Measurements from ENCODE around the gene TENM4. TPM values are rescaled to one million over a fixed set of nuclear protein-coding genes. Genes with fewer than 3 reads are reported as not detected.

The TENM4 gene
- polyA plus RNA-seq, 1 experiment: 0.39 TPM

- H3K36me3 ChIP-seq (ENCODE audit: control insufficient read depth, insufficient read depth, low read length): no peaks in the 10 kb centered on the region
- TF ChIP-seq, protein P1, sequence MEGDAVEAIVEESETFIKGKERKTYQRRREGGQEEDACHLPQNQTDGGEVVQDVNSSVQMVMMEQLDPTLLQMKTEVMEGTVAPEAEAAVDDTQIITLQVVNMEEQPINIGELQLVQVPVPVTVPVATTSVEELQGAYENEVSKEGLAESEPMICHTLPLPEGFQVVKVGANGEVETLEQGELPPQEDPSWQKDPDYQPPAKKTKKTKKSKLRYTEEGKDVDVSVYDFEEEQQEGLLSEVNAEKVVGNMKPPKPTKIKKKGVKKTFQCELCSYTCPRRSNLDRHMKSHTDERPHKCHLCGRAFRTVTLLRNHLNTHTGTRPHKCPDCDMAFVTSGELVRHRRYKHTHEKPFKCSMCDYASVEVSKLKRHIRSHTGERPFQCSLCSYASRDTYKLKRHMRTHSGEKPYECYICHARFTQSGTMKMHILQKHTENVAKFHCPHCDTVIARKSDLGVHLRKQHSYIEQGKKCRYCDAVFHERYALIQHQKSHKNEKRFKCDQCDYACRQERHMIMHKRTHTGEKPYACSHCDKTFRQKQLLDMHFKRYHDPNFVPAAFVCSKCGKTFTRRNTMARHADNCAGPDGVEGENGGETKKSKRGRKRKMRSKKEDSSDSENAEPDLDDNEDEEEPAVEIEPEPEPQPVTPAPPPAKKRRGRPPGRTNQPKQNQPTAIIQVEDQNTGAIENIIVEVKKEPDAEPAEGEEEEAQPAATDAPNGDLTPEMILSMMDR (IDR thresholded peaks at IDR 0.05; ENCODE audit: insufficient read depth, low read depth, low read length): no peak
- no peak overlapping the region for H3K4me3 ChIP-seq (ENCODE audit: low read depth, low read length)
- ChIA-PET POLR2A (no interaction called here), CTCF (interaction anchor here (3.3 kb wide), 1 partner anchor 9 kb away, joined by 20 read pairs; no protein-coding TSS in a partner anchor)
- no peak for DNase-seq (ENCODE audit: low read depth)
- no peaks in the 10 kb centered on the region for H3K27me3 ChIP-seq (ENCODE audit: control insufficient read depth, insufficient read depth, low read length)
These were observed 651.5 kb downstream of the TENM4 start for GRCh38 chr11:78789375-78789774.

DNA sequence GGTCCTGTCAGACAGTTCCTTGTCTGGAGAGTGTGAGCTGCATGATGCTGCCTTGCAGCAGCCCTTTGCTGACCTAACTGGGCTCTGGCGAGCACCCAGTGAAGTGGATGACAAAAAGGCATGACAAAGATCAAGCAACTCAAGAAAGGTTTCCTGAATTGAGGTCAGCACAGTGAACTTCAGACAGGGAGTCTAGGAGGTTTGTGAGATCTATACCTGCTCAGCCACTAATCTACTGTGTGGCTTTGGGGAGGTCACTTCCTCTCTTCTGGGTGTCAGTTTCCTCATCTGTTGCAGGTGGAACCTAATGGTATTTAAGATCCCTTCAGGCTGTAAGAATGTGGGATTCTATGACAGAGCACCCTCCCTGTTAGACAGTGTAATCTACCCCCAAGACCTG, 652.3 kb downstream of the TENM4 start:
- POLR2A ChIA-PET: no interaction called here
- TF ChIP-seq, protein P1 (IDR thresholded peaks at IDR 0.05; ENCODE audit: insufficient read depth, low read depth, low read length): no peak

DNA sequence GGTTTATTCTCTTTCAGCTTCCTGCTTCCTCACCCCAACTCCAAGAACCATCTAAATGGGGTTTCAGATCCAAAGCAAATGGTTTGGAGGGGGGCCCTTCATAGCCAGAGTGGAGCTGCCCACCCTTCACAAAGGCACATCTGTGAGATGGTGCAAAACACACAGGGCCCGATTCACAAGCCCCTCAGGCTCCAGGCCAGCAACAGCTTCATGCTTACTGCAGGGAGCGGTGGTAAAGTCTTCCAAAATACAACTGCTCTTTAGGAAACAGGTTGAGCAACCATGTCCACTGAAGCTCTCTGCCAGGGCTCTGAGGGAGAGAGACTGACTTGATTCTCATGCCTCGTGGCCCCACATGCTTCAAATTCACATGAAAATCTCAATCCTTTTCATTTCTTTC, 653.1 kb downstream of the TENM4 start:
- CTCF ChIA-PET: interaction anchor here (1.2 to 3.3 kb wide), 3 partner anchors 9 to 12 kb away, joined by 4 to 20 read pairs (median 5); no protein-coding TSS in a partner anchor
- POLR2A ChIA-PET: no interaction called here
- TF ChIP-seq, protein P1 (IDR thresholded peaks at IDR 0.05; ENCODE audit: insufficient read depth, low read depth, low read length): no peak
- no peaks in the 10 kb centered on the region for H3K27me3 ChIP-seq (ENCODE audit: control insufficient read depth, insufficient read depth, low read length)
- no peak for DNase-seq (ENCODE audit: low read depth)
- H3K36me3 ChIP-seq (ENCODE audit: control insufficient read depth, insufficient read depth, low read length): no peaks in the 10 kb centered on the region
- H3K4me3 ChIP-seq (ENCODE audit: low read depth, low read length): no peak overlapping the region

More for the DNA sequence above, 652.3 kb downstream of the TENM4 start:
- DNase-seq (ENCODE audit: low read depth): no peak
- Histone ChIP-seq H3K27me3 (ENCODE audit: control insufficient read depth, insufficient read depth, low read length) (no peaks in the 10 kb centered on the region), H3K36me3 (ENCODE audit: control insufficient read depth, insufficient read depth, low read length) (no peaks in the 10 kb centered on the region), H3K4me3 (ENCODE audit: low read depth, low read length) (no peak overlapping the region)
- CTCF ChIA-PET: interaction anchor here (1.2 to 3.3 kb wide), 3 partner anchors 8 to 12 kb away, joined by 4 to 20 read pairs (median 5); no protein-coding TSS in a partner anchor

GRCh38 chr11:78786746-78787145, 654.1 kb downstream of the TENM4 start:
- no peak for DNase-seq (ENCODE audit: low read depth)
- Histone ChIP-seq H3K36me3 (ENCODE audit: control insufficient read depth, insufficient read depth, low read length) (no peaks in the 10 kb centered on the region), H3K4me3 (ENCODE audit: low read depth, low read length) (no peak overlapping the region), H3K27me3 (ENCODE audit: control insufficient read depth, insufficient read depth, low read length) (no peaks in the 10 kb centered on the region)
- ChIA-PET CTCF (interaction anchor here (2.2 to 3.4 kb wide), 2 partner anchors 11 to 141 kb away, joined by 11 to 24 read pairs; no protein-coding TSS in a partner anchor), POLR2A (no interaction called here)
- TF ChIP-seq, protein P1 (IDR thresholded peaks at IDR 0.05; ENCODE audit: insufficient read depth, low read depth, low read length): no peak

DNA sequence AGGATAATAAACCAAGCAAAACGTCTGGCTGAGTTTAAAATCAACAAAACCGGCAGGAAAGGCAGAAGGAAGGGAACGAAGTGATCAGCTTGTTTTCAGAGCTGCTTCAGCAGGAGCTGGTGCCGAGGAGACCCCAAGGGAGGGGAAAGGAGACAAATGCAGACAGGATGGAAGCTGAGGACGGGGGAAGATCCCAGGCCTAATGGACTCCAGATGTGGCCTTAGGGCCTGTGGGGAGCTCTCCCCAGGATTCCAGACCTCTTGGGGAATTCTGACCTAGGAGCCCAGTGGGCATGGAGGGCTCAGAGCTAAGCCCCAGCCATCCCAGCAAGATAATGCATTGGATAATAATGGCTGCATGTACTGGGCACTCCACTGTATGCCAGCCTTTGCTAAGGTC, 654.7 kb downstream of the TENM4 start:
- no peak for DNase-seq (ENCODE audit: low read depth)
- ChIA-PET CTCF (interaction anchor here (1.1 to 3.4 kb wide), 4 partner anchors 8 to 274 kb away, joined by 4 to 24 read pairs (median 8); no protein-coding TSS in a partner anchor), POLR2A (no interaction called here)
- H3K27me3 ChIP-seq (ENCODE audit: control insufficient read depth, insufficient read depth, low read length): no peaks in the 10 kb centered on the region
- TF ChIP-seq, protein P1 (IDR thresholded peaks at IDR 0.05; ENCODE audit: insufficient read depth, low read depth, low read length): no peak
- no peak overlapping the region for H3K4me3 ChIP-seq (ENCODE audit: low read depth, low read length)
- H3K36me3 ChIP-seq (ENCODE audit: control insufficient read depth, insufficient read depth, low read length): no peaks in the 10 kb centered on the region

All from BJ (cell line).